NCI-H128 (cell line): Measurements from ENCODE around the gene CDV3.

Experiments
- DNase-seq: peaks from one replicate; lab custom pipeline; 2025; ENCODE audit not compliant: unreplicated experiment; lab: John Stamatoyannopoulos, UW

The CDV3 gene

GRCh38 chr3:133568294-133569014 lies 5.0 kb upstream of the CDV3 start:
- no peak for DNase-seq

- no peak for DNase-seq
Measured at GRCh38 chr3:133570139-133570936, 3.1 kb upstream of the CDV3 start.

DNA sequence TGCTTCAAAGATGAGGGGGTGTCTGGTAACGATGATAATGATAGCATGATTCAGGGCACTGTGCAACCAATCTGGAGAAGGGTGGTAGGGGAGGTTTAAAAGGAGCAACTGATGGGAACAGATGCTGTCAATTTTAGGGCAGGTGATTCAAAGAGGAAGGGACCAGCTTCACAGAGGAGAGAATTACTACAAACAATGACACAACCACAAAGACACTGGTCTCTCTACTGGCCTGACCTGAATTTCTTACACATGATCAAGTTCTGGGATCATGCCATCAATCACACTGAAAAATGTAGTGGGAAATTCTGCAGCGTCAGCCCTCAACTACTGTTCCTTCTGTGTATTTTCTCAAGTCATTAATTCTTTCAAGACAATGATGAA lies 2.6 kb upstream of the CDV3 start:
- DNase-seq, result no peak

- no peak for DNase-seq
Measured at GRCh38 chr3:133572158-133573053, 1.1 kb upstream of the CDV3 start.

DNA sequence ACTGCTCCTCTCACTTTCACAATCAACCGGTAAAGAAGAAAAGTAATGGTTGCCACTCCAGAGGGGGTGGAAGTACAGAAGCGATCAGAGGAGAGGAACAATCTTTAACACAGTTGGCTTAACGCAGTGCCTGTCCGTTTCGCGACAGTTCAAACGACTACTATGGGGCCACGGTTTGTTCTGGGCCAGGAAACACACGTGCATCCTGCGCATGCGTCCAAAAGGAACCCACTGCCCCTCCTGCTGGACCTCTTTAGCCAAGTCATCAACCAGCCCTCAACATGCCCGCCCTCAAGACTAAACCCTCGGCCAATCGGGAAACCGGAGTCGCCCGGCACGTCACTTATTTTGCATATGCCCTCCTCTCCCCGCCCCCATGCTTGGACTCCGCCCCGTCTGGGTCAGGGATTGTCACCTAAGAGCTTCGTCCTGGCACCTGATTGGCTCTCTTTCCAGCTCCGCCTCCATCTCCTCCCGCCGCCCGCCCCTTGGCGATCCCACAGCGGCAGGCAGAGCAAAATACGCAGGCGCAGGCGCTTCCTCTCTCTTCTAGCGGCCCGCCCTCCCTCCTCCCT lies 345 bp upstream of the CDV3 start:
- no peak for DNase-seq

- no peak for DNase-seq
Measured at GRCh38 chr3:133574260-133574881, 885 bp downstream of the CDV3 start.

DNA sequence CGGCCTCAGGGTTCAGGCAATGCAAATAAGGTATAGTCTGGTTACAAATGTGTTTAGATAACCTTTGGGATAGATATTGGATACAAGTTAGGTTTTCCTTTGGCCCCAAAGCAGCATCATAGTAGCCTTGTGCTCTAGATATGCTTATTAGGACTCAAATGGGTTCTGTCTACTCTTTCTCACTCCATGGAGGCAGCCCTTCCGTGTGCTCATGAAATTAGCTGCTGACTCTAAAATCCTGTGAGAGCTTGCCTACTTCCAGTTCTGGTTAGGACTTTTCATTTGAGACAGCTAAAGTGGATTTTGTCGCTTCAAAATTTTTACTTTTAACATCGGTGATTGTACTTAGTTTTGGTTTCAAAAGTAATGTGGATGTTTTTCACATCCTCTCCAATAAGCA lies 1.6 kb downstream of the CDV3 start:
- DNase-seq, result no peak

DNA sequence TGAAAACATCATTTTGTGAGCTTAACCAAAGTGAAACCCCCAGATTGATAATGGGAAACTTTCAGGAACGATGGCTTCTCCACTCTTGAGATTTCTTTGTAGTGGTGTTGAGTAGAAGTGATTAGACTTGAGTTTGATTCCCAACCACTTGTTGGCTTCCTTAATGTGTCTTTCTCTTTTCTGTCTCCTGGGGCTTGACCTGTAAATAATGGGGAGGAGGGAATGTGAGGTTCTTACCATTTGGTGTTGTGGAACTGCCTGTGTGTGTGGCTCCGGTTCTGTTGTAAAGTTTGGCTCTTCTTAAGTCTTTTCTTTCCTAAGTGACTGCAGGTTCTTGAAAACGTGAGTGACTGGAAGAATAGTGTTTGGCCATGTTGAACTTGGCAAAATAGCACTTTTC lies 2.7 kb downstream of the CDV3 start:
- no peak for DNase-seq

DNA sequence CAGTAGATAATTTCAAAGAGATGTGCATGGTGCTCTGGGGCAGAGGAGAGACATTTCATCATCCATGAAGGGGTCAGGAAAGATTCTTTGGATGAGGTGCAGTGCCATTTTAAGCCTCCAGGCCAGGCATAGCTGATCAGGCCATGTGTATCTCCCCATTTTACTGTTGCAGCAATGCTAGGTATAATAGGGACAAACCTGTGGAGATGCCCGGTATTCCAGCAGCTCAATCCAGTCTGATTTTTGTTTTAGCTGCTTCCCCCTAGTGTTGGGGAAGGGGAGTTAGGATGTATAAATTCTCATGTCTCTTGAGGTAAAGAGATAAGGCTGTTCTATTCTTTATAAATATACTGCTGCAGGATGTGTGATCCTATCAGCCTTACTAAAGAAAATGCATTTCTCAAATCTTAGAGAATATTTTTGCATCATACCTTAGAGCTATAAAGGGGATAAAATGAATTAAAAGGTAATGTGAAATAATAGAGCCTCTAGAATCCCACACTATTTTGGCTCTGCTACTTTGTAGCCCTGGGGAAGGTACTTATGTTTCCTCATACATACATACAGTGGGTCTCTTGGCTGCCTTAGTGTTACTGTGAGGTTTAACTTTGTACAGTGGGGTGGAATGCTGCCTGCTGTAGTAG lies 5.2 kb downstream of the CDV3 start:
- DNase-seq, result no peak

- no peak for DNase-seq
Measured at GRCh38 chr3:133583396-133583795, 9.9 kb downstream of the CDV3 start.

GRCh38 chr3:133588035-133588434 lies 14.5 kb downstream of the CDV3 start:
- DNase-seq, result no peak

GRCh38 chr3:133588784-133589465 lies 15.4 kb downstream of the CDV3 start:
- DNase-seq, result no peak

DNA sequence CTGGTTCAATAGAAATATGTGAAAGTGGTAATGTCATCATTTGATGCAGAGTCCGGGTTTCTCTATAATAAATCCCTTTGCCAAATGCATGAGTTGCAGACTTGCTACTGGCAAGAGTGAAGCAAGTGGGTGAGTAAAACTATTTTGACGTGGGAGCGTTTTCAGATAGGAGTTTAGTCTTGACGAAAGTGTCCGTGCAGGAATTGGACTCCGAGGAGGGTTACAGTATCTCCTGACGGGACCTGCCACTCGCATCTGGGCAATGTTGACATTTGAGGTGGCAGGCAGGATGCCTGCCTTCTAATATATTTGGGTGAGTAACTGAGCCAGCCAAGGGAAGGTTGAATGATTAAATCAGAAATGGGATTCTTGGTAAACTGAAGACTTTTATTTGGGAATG lies 16.0 kb downstream of the CDV3 start:
- DNase-seq, result no peak

DNA sequence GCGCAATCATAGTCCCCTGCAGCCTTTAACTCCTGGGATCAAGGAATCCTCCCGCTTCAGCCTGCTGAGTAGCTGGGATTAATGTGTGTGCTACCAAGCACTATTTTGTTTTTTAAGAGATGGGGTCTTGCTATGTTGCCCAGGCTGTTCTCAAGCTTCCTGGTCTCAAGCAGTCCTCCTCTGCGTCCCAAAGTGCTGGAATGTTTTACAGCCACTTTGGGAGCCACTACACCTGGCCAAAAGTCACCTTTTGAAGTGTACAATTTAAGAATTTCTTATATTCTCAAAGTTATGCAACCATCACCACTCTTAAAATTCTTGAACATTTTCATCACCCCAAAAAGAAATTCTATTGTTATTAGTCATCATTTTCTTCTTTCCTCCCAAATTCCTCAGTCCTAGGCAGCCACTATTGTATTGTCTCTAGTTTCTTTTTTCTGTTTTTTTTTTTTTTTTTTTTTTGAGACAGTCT lies 17.8 kb downstream of the CDV3 start:
- no peak for DNase-seq

GRCh38 chr3:133592843-133593242 lies 19.4 kb downstream of the CDV3 start:
- no peak for DNase-seq

- no peak for DNase-seq
Measured at GRCh38 chr3:133593243-133593642, 19.8 kb downstream of the CDV3 start.

DNA sequence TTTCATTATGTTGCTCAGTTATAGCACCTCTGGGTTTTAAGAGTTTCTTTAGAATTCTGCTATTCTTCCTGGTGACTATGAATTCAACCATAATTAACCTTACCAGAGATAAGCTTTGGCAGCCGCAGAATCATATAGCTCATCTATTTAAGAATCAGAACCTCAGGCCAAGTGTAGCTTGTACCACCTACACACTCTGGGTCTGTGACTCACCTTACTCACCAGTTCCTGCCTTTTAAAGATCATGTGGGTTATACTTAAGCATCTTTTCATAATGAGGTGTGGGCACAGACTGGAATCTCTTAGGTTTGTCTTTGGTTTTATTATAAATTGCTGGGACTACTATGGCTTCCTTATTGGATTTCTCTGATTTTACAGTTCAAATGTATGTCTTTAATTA lies 21.9 kb downstream of the CDV3 start:
- DNase-seq, result no peak

- DNase-seq, result no peak
Measured at GRCh38 chr3:133598405-133598804, 24.9 kb downstream of the CDV3 start.

DNA sequence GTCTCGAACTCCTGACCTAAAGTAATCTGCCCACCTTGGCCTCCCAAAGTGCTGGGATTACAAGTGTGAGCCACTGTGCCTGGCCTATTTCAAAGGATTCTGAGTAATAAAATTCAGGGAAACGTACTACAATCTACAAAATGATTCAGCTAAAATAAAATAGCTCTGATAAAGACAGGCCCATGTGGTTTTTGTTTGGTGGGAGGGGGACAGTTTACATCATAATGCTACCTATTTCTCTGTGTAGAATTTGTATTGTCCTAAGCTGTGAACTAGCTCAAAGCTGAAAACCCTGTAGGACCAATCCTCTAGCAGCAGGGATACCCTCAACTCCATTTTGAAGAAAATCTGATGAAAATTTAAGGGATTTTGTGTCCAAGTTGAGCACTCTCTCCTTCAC lies 25.8 kb downstream of the CDV3 start:
- no peak for DNase-seq
